K562 (cell line): ENCODE data around the gene FNDC4. TPM values are rescaled to one million over a fixed set of nuclear protein-coding genes. Genes with fewer than 3 reads are reported as not detected.

Source experiments
- ATAC-seq: fragments of 200-7000 bp; cut with Tn5 transposase; 3 replicates; pipeline ENCODE4 v1.9.1; 2020; ENCODE audit warnings: moderate library complexity
- BruUV-seq: library from RNA; stranded (reverse); fragments of 400-500 nt; replicated peaks from 2 replicates; lab custom pipeline; 2021; lab: Mats Ljungman, UMichigan
- CTCF ChIA-PET: fragments of 300-600 bp; formaldehyde crosslinking; extraction: SDS; loops from one replicate; lab custom pipeline; 2021; ENCODE audit warnings: low intra/inter-chr PET ratio; lab: Yijun Ruan, JAX
- POLR2A ChIA-PET: fragments of 300-600, 350-650 bp; sonication (Branson Sonifier 250); formaldehyde crosslinking; extraction: SDS; loops from one replicate; lab custom pipeline; 2021; ENCODE audit warnings: antibody characterized with exemption, inconsistent platforms; lab: Yijun Ruan, JAX
- DNase-seq, 4 experiments: peaks; one replicate each; pipeline versions ENCODE4 v3.0.0 to v3.0.0-alpha.2; 2011 to 2018; ENCODE audit warnings: low spot score in 3 of 4, mixed read lengths in 3 of 4; ENCODE audit errors: extremely low read depth in 1 of 4
- FAIRE-seq: peaks from 2 replicates; lab custom pipeline; 2011; peaks lifted over from hg19 to GRCh38; lab: Jason Lieb, UNC
- H2AFZ ChIP-seq: 2 replicates; pipeline ENCODE4 v1.6.0; 2011; ENCODE audit warnings: low read depth, low read length, control low read depth, inconsistent platforms
- H3K27ac ChIP-seq: fragments of 200-600 bp; 3 replicates; pipeline ENCODE4 v1.8.0; 2011; ENCODE audit warnings: low read depth, mild to moderate bottlenecking, control low read depth, inconsistent platforms, low read length, moderate library complexity, mixed read lengths; ENCODE audit errors: extremely low read depth
- H3K27me3 ChIP-seq, 2 experiments: fragments of 300-600 bp in 1 of 2; 2 replicates in 1 of 2; 3 replicates in 1 of 2; pipeline versions ENCODE4 v1.6.0 to v1.8.0; 2011; ENCODE audit warnings: inconsistent platforms in 2 of 2, low read length in 2 of 2, mild to moderate bottlenecking in 1 of 2, mixed read lengths in 1 of 2, moderate library complexity in 1 of 2; ENCODE audit not compliant: control insufficient read depth in 2 of 2, insufficient read depth in 2 of 2
- H3K36me3 ChIP-seq: fragments of 300-600 bp; 3 replicates; pipeline ENCODE4 v1.8.0; 2011; ENCODE audit warnings: mild to moderate bottlenecking, low read length, inconsistent platforms; ENCODE audit not compliant: control insufficient read depth, insufficient read depth
- H3K4me1 ChIP-seq, 2 experiments: fragments of 200-600 bp in 1 of 2; replicated peaks in 1 of 2; 2 replicates in 1 of 2; 3 replicates in 1 of 2; pipeline versions ENCODE4 v1.5.1 to v1.8.0; 2011; ENCODE audit warnings: inconsistent platforms in 2 of 2, low read length in 2 of 2, mild to moderate bottlenecking in 1 of 2, mixed read lengths in 1 of 2, moderate library complexity in 1 of 2; ENCODE audit not compliant: control insufficient read depth in 2 of 2, insufficient read depth in 2 of 2
- H3K4me2 ChIP-seq: 2 replicates; pipeline ENCODE4 v1.6.1; 2011; ENCODE audit warnings: low read length, control low read depth, inconsistent platforms, mixed read lengths; ENCODE audit not compliant: insufficient read depth
- H3K4me3 ChIP-seq: fragments of 200-600 bp; sonication (generic), shearing (Covaris generic); 2 replicates; pipeline ENCODE4 v1.5.1; 2016; ENCODE audit warnings: control low read depth, inconsistent platforms
- H3K79me2 ChIP-seq: fragments of 200-600 bp; 3 replicates; pipeline ENCODE4 v1.8.0; 2011; ENCODE audit warnings: low read length, inconsistent platforms; ENCODE audit not compliant: control insufficient read depth, insufficient read depth
- H3K9ac ChIP-seq, 2 experiments: 2 replicates each; pipeline versions ENCODE4 v1.6.0 to v1.6.1; 2011; ENCODE audit warnings: low read depth in 2 of 2, low read length in 2 of 2, control low read depth in 1 of 2, inconsistent platforms in 1 of 2, mild to moderate bottlenecking in 1 of 2, mixed read lengths in 1 of 2; ENCODE audit not compliant: insufficient read depth in 1 of 2
- H3K9me1 ChIP-seq: one replicate; pipeline ENCODE4 v1.6.0; 2011; ENCODE audit warnings: inconsistent platforms, mild to moderate bottlenecking, low read length, moderate library complexity; ENCODE audit not compliant: control insufficient read depth, insufficient read depth
- H3K9me3 ChIP-seq: replicated peaks from 2 replicates; pipeline ENCODE4 v1.5.1; 2011; ENCODE audit warnings: low read depth, low read length, inconsistent platforms; ENCODE audit not compliant: control insufficient read depth, insufficient read depth
- H4K20me1 ChIP-seq: replicated peaks from 2 replicates; pipeline ENCODE4 v1.6.1; 2011; ENCODE audit warnings: low read length, inconsistent platforms, mixed read lengths; ENCODE audit not compliant: control insufficient read depth, insufficient read depth
- AFF1 ChIP-seq, 2 experiments: fragments of 450-650 bp; IDR thresholded peaks; 2 replicates each; pipeline ENCODE4 v1.6.1; 2018; ENCODE audit warnings: mild to moderate bottlenecking in 2 of 2, low read depth in 1 of 2; ENCODE audit not compliant: partially characterized antibody in 2 of 2
- BRD9 ChIP-seq: fragments of 450-650 bp; IDR thresholded peaks from 2 replicates; pipeline ENCODE4 v1.6.1; 2018; ENCODE audit warnings: low read depth; ENCODE audit not compliant: partially characterized antibody
- ZNF644 ChIP-seq: fragments of 200-800 bp; sonication (Bioruptor generic); IDR thresholded peaks from 2 replicates; pipeline ENCODE4 v1.6.1; 2016; ENCODE audit warnings: low read depth, missing genetic modification characterization, missing compliant biosample characterization
- ZNF785 ChIP-seq: fragments of 250-450 bp; sonication (Bioruptor Pico); IDR thresholded peaks from 2 replicates; pipeline ENCODE4 v1.4.0; 2020; ENCODE audit warnings: mild to moderate bottlenecking
- WGBS: fragments of 100-300 bp; shearing (Covaris generic); methylation state at CpG from one replicate; pipeline ENCODE4 v1.1.6; 2016; ENCODE audit warnings: low coverage, mixed read lengths; ENCODE audit not compliant: insufficient coverage; ENCODE audit errors: missing lambda C conversion rate; 5-methylcytosine and 5-hydroxymethylcytosine counted together
- in situ Hi-C: fragments of 300-500 bp; cut with MboI; formaldehyde crosslinking; loops from 4 replicates; pipeline ENCODE4 v1.15.0; 2018; ENCODE audit warnings: inconsistent platforms, mixed read lengths
- intact Hi-C: fragments of 100-400 bp; cut with micrococcal nuclease; formaldehyde crosslinking; loops from 2 replicates; pipeline ENCODE4 v1.14.2; 2022
- polyA plus RNA-seq, 8 experiments: library from polyadenylated mRNA; depleted of rRNA in 4 of 8; stranded (reverse) in 5 of 8; unstranded in 3 of 8; fragments of >200 nt; fragmentation: Nextera tagmentation in 2 of 8; fragmentation: Illumina TruSeq in 1 of 8; extraction: Ambion mirVana in 2 of 8; extraction: Trizol in 1 of 8; gene quantifications; 2 replicates each; pipeline versions ENCODE4 v1.2.1 to v1.2.3, GENCODE V29; 2011 to 2014; ENCODE audit warnings: inconsistent platforms in 1 of 8, missing spikeins in 1 of 8
- total RNA-seq, 7 experiments: library from RNA; depleted of rRNA in 6 of 7; stranded (reverse); fragments of >200 nt in 6 of 7; fragmentation: Illumina TruSeq in 2 of 7; extraction: Trizol in 2 of 7; gene quantifications; 2 replicates each; pipeline versions ENCODE4 v1.2.1 to v1.2.3, GENCODE V29; 2011 to 2021; ENCODE audit warnings: low replicate concordance in 1 of 7
- TF ChIP-seq, protein P1 (sequence below), 3 experiments: fragments of 200-800 bp in 1 of 3; sonication (Bioruptor generic) in 1 of 3; sonication (generic) in 1 of 3; formaldehyde crosslinking in 1 of 3; IDR thresholded peaks; 2 replicates each; pipeline versions ENCODE4 v1.6.1 to v1.8.0; 2016 to 2022; ENCODE audit warnings: mild to moderate bottlenecking in 2 of 3, missing compliant biosample characterization in 2 of 3, missing genetic modification characterization in 2 of 3, missing genetic modification reagents in 1 of 3
- TF ChIP-seq, protein P2 (sequence below), 2 experiments: fragments of 450-650 bp in 1 of 2; sonication (generic) in 1 of 2; formaldehyde crosslinking in 1 of 2; IDR thresholded peaks in 1 of 2; conservative IDR thresholded peaks in 1 of 2; 2 replicates each; pipeline versions ENCODE4 v1.6.1 to v1.8.1; 2016 to 2023; ENCODE audit warnings: mild to moderate bottlenecking in 2 of 2, moderate library complexity in 2 of 2, inconsistent platforms in 1 of 2, missing genetic modification reagents in 1 of 2

The FNDC4 gene
- total and polyA plus RNA-seq, 9 of the 15 experiments (the other 6 are each of a cell fraction or from before 2014, with no cell fraction given), result 0.28 to 4.9 (median 2.3) TPM

DNA sequence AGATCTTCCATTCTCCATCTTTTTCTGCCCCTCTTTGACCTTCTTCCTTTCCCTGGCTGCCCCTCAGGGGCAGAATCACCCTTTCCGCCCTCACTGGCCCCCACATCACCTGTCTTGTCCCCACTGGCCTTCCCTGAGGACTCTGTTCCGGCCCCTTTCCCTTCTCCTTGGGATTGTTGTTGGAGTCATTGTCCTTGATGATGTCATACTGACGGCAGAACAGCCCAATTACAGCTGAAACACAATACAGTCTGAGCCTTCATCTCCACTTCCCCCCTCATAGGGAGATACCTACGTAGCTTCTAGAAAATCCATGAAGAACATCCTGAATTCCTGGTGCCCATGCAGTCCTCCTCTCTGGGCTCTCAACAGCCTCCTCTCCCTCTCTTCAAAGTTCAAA is 2.4 kb downstream of the FNDC4 start:
- H3K27me3 ChIP-seq, result no peaks in the 10 kb centered on the region; a peak in 1 of 5 replicates
- 44% methylated on average over 3 of the region's 4 CpGs for WGBS
- ChIA-PET POLR2A (interaction anchor here (0.6 to 0.9 kb wide), 2 partner anchors 14 to 421 kb away, joined by 3 to 4 read pairs; partner anchors contain the start of gene OST4), CTCF (no interaction called here)
- H3K36me3 ChIP-seq, result no peaks in the 10 kb centered on the region
- H3K4me2 ChIP-seq, result no peak overlapping the region
- H3K9me1 ChIP-seq, result no peaks in the 10 kb centered on the region
- H3K9me3 ChIP-seq, result no peaks in the 10 kb centered on the region
- no peak overlapping the region for H3K27ac ChIP-seq
- DNase-seq (no peak), ATAC-seq (no peak), FAIRE-seq (no peak)
- H2AFZ ChIP-seq, result no peak overlapping the region
- H4K20me1 ChIP-seq, result no peaks in the 10 kb centered on the region
- BruUV-seq, result no TSS peak
- H3K79me2 ChIP-seq, result peaks cover 6% of the 10 kb centered on the region; the same call in 2 of the 3 replicates
- TF ChIP-seq ZNF785, result no peak
- no peak for TF ChIP-seq BRD9
- no peak for TF ChIP-seq AFF1 (IDR thresholded peaks at IDR 0.05; ENCODE audit: low read depth in 1 of 2, partially characterized antibody in 2 of 2)
- no peak for TF ChIP-seq ZNF644 (tag)
- TF ChIP-seq, protein P1, sequence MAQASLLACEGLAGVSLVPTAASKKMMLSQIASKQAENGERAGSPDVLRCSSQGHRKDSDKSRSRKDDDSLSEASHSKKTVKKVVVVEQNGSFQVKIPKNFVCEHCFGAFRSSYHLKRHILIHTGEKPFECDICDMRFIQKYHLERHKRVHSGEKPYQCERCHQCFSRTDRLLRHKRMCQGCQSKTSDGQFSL (CRISPR knock-in tag; IDR thresholded peaks at IDR 0.05), result no peak
- TF ChIP-seq, protein P1 (tag; IDR thresholded peaks at IDR 0.05), result no peak
- TF ChIP-seq, protein P2, sequence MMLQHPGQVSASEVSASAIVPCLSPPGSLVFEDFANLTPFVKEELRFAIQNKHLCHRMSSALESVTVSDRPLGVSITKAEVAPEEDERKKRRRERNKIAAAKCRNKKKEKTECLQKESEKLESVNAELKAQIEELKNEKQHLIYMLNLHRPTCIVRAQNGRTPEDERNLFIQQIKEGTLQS (IDR thresholded peaks at IDR 0.05), result peak; percentile 70
- TF ChIP-seq, protein P2 (CRISPR knock-in tag; conservative IDR thresholded peaks at IDR 0.05), result no peak
- H3K9ac ChIP-seq, result no peak overlapping the region
- in situ Hi-C loops, result no loop called here
- H3K4me3 ChIP-seq, result no peak overlapping the region
- intact Hi-C loops, result no loop called here
- peaks cover 17 to 22% of the 10 kb centered on the region in 2 experiments; a peak in 4 of 5 replicates for H3K4me1 ChIP-seq
